Measurements from ENCODE around the gene SH3GL2. TPM values are rescaled to one million over a fixed set of nuclear protein-coding genes. Genes with fewer than 3 reads are reported as not detected.

SH3GL2 gene
- total RNA-seq, 1 donor from 2014 or later: 3.2 TPM

DNA sequence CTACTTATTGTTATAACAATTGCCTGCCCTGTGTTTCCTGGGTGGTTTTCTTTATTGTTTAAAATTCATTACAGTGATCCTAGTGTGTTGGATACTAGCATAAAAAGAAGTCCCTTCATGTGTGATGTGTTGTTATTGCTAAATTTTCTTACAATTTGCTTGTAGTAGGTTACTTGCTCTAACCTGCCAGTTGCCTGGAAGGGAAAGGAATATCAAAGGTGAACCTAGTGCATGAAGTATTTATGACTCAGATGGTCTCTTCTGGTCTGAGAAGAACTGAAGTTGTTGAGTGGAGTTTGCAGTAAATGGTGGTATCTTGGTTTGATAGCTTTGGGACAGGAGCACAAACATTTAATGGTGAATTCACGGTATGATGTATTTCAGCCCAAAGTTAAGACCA lies 58.0 kb downstream of the SH3GL2 start:
- no peak for ATAC-seq
- Histone ChIP-seq H3K27ac (no peak overlapping the region), H3K4me1 (no peaks in the 10 kb centered on the region), H3K4me3 (no peak overlapping the region), H3K27me3 (no peaks in the 10 kb centered on the region), H3K9me3 (no peaks in the 10 kb centered on the region), H3K36me3 (no peaks in the 10 kb centered on the region)
- intact Hi-C loops (cut with DNase I): no loop called here
- no peak for DNase-seq
- TF ChIP-seq, protein P1, sequence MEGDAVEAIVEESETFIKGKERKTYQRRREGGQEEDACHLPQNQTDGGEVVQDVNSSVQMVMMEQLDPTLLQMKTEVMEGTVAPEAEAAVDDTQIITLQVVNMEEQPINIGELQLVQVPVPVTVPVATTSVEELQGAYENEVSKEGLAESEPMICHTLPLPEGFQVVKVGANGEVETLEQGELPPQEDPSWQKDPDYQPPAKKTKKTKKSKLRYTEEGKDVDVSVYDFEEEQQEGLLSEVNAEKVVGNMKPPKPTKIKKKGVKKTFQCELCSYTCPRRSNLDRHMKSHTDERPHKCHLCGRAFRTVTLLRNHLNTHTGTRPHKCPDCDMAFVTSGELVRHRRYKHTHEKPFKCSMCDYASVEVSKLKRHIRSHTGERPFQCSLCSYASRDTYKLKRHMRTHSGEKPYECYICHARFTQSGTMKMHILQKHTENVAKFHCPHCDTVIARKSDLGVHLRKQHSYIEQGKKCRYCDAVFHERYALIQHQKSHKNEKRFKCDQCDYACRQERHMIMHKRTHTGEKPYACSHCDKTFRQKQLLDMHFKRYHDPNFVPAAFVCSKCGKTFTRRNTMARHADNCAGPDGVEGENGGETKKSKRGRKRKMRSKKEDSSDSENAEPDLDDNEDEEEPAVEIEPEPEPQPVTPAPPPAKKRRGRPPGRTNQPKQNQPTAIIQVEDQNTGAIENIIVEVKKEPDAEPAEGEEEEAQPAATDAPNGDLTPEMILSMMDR (IDR thresholded peaks at IDR 0.05): no peak

DNA sequence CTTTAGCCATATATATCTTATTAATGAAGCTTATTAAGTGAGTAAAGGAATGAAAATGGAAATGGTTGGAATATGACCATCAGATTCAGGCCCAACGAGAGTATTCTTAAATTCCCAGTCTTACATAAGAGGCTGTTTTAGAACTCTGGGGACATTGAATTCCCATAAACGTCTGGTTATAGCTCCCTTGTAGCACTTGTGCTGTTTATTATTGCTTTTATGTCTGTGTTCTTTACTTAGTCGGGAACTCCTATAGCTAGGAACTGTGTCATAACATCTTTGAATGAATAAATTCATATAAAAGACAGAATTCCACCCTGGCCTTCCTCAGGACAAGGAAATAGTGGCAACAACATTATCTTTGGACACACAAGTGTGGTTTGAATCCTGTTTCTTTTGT lies 58.4 kb downstream of the SH3GL2 start:
- DNase-seq (no peak), ATAC-seq (no peak)
- Histone ChIP-seq H3K36me3 (no peaks in the 10 kb centered on the region), H3K27me3 (no peaks in the 10 kb centered on the region), H3K4me3 (no peak overlapping the region), H3K4me1 (no peaks in the 10 kb centered on the region), H3K9me3 (no peaks in the 10 kb centered on the region), H3K27ac (no peak overlapping the region)
- intact Hi-C loops (cut with DNase I): no loop called here
- TF ChIP-seq, protein P1 (IDR thresholded peaks at IDR 0.05): no peak

GRCh38 chr9:17648516-17648915 lies 69.7 kb downstream of the SH3GL2 start:
- H3K36me3 ChIP-seq: no peaks in the 10 kb centered on the region
- TF ChIP-seq, protein P1 (IDR thresholded peaks at IDR 0.05): no peak
- no peak for ATAC-seq
- no peak for DNase-seq
- no peaks in the 10 kb centered on the region for H3K9me3 ChIP-seq
- H3K27ac ChIP-seq: no peak overlapping the region
- no peaks in the 10 kb centered on the region for H3K4me1 ChIP-seq
- H3K27me3 ChIP-seq: no peaks in the 10 kb centered on the region
- intact Hi-C loops (cut with DNase I): no loop called here
- H3K4me3 ChIP-seq: no peak overlapping the region

DNA sequence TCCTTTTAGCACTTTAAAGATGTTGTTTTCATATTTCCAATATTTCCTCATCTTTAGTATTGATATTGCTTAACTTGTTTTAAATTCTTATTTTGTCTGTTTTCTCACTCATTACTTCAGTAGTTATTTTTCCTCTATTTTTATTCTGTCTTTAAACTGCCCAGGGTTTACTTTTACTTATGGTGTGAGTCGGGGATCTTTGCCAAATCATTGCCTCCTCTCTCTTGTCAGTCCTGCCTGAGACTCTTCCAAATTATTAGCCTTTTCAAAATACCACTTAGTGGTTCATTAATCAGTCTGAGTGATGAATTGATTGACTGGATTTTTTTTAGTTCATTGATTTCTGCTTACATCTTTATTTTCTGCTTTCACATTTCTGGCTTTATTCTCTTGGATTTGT lies 72.9 kb downstream of the SH3GL2 start:
- no peaks in the 10 kb centered on the region for H3K36me3 ChIP-seq
- H3K27ac ChIP-seq: no peak overlapping the region
- no peaks in the 10 kb centered on the region for H3K9me3 ChIP-seq
- no peaks in the 10 kb centered on the region for H3K27me3 ChIP-seq
- DNase-seq: no peak
- no peaks in the 10 kb centered on the region for H3K4me1 ChIP-seq
- TF ChIP-seq, protein P1 (IDR thresholded peaks at IDR 0.05): no peak
- intact Hi-C loops (cut with DNase I): no loop called here
- no peak for ATAC-seq
- no peak overlapping the region for H3K4me3 ChIP-seq

- H3K9me3 ChIP-seq: no peaks in the 10 kb centered on the region
- DNase-seq: no peak
- TF ChIP-seq, protein P1 (IDR thresholded peaks at IDR 0.05): no peak
- intact Hi-C loops (cut with DNase I): no loop called here
- no peaks in the 10 kb centered on the region for H3K27me3 ChIP-seq
- H3K4me1 ChIP-seq: no peaks in the 10 kb centered on the region
- no peak overlapping the region for H3K4me3 ChIP-seq
- H3K36me3 ChIP-seq: no peaks in the 10 kb centered on the region
- no peak overlapping the region for H3K27ac ChIP-seq
- no peak for ATAC-seq
Observed at GRCh38 chr9:17653947-17654465, 75.1 kb downstream of the SH3GL2 start.

DNA sequence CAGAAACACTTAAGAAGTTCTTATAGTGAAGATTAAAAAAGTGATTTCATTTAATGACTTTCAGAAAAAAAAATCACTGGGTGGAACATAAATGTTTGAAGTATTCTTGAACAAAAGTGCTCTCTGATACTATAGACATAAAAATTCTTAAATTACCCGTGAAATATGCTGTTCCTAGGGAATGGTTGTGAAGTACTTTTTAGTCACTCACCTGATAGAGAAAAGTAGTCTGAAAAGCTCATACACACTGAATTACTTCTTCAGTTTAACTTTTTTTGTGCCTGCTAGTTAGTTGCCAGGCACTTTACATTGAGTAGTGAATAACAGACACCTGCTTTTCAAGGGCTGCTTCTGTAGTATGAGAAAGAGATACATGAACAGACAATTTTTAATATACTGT lies 78.0 kb downstream of the SH3GL2 start:
- Histone ChIP-seq H3K36me3 (no peaks in the 10 kb centered on the region), H3K27ac (no peak overlapping the region), H3K27me3 (no peaks in the 10 kb centered on the region), H3K4me1 (no peaks in the 10 kb centered on the region), H3K4me3 (no peak overlapping the region), H3K9me3 (no peaks in the 10 kb centered on the region)
- TF ChIP-seq, protein P1 (IDR thresholded peaks at IDR 0.05): no peak
- intact Hi-C loops (cut with DNase I): no loop called here
- ATAC-seq (no peak), DNase-seq (no peak)

Measured in upper lobe of right lung (tissue), 1 donor.